Trophoblast cell (in vitro differentiated cells and primary cell): ENCODE results near the gene SKP2.

Experiments used
- DNase-seq, 2 donors: peaks; one replicate each; pipeline ENCODE4 v3.0.0-alpha.2; 2016
- H2AFZ ChIP-seq: 2 replicates; pipeline ENCODE4 v1.6.1; 2013; ENCODE audit warnings: low read length, moderate library complexity, mild to moderate bottlenecking; ENCODE audit not compliant: insufficient read depth, poor library complexity
- H2AK5ac ChIP-seq: 2 replicates; pipeline ENCODE4 v1.6.1; 2013; ENCODE audit warnings: mild to moderate bottlenecking, low read length
- H2BK120ac ChIP-seq: 2 replicates; pipeline ENCODE4 v1.6.1; 2013; ENCODE audit warnings: low read length, mild to moderate bottlenecking, moderate library complexity; ENCODE audit not compliant: insufficient read depth, poor library complexity
- H2BK12ac ChIP-seq: 2 replicates; pipeline ENCODE4 v1.6.1; 2013; ENCODE audit warnings: mild to moderate bottlenecking, low read length, moderate library complexity
- H2BK5ac ChIP-seq: 2 replicates; pipeline ENCODE4 v1.6.1; 2013; ENCODE audit warnings: low read length, low read depth, moderate library complexity, mild to moderate bottlenecking; ENCODE audit not compliant: poor library complexity
- H3K14ac ChIP-seq: 2 replicates; pipeline ENCODE4 v1.6.1; 2013; ENCODE audit warnings: mild to moderate bottlenecking, low read length
- H3K18ac ChIP-seq: 2 replicates; pipeline ENCODE4 v1.6.1; 2013; ENCODE audit warnings: mild to moderate bottlenecking, low read length
- H3K23ac ChIP-seq: 2 replicates; pipeline ENCODE4 v1.6.1; 2013; ENCODE audit warnings: low read length
- H3K27ac ChIP-seq: 2 replicates; pipeline ENCODE4 v1.5.1; 2013; ENCODE audit warnings: low read depth, mild to moderate bottlenecking, inconsistent platforms, low read length, moderate library complexity
- H3K27me3 ChIP-seq: 2 replicates; pipeline ENCODE4 v1.6.1; 2013; ENCODE audit warnings: inconsistent platforms, mild to moderate bottlenecking, low read length, moderate library complexity; ENCODE audit not compliant: insufficient read depth
- H3K36me3 ChIP-seq, 2 experiments: 1 replicate in 1 of 2; 2 replicates in 1 of 2; pipeline ENCODE4 v1.6.1; 2013; ENCODE audit warnings: low read length in 2 of 2, mild to moderate bottlenecking in 2 of 2, moderate library complexity in 1 of 2; ENCODE audit not compliant: insufficient read depth in 2 of 2, control insufficient read depth in 1 of 2
- H3K4ac ChIP-seq: 2 replicates; pipeline ENCODE4 v1.6.1; 2013; ENCODE audit warnings: low read depth, mild to moderate bottlenecking, low read length, moderate library complexity
- H3K4me1 ChIP-seq, 2 experiments: 1 replicate in 1 of 2; 2 replicates in 1 of 2; pipeline ENCODE4 v1.6.1; 2013; ENCODE audit warnings: low read length in 2 of 2, mild to moderate bottlenecking in 2 of 2, moderate library complexity in 1 of 2; ENCODE audit not compliant: insufficient read depth in 2 of 2, control insufficient read depth in 1 of 2
- H3K4me2 ChIP-seq: 2 replicates; pipeline ENCODE4 v1.6.1; 2013; ENCODE audit warnings: inconsistent platforms, mild to moderate bottlenecking, low read length, moderate library complexity
- H3K4me3 ChIP-seq: 2 replicates; pipeline ENCODE4 v1.5.1; 2013; ENCODE audit warnings: mild to moderate bottlenecking, low read depth, low read length, inconsistent platforms
- H3K79me1 ChIP-seq: one replicate; pipeline ENCODE4 v1.6.1; 2013; ENCODE audit warnings: low read length
- H3K79me2 ChIP-seq: 2 replicates; pipeline ENCODE4 v1.6.1; 2013; ENCODE audit warnings: low read length, mild to moderate bottlenecking; ENCODE audit not compliant: control insufficient read depth, insufficient read depth, poor library complexity
- H3K9ac ChIP-seq: 2 replicates; pipeline ENCODE4 v1.6.1; 2013; ENCODE audit warnings: mild to moderate bottlenecking, low read length
- H3K9me3 ChIP-seq: 2 replicates; pipeline ENCODE4 v1.6.1; 2013; ENCODE audit warnings: low read depth, mild to moderate bottlenecking, control low read depth, inconsistent platforms, low read length; ENCODE audit not compliant: insufficient read depth
- H4K12ac ChIP-seq: 2 replicates; pipeline ENCODE4 v1.6.1; 2013; ENCODE audit warnings: low read depth, mild to moderate bottlenecking, low read length, moderate library complexity
- H4K8ac ChIP-seq: 2 replicates; pipeline ENCODE4 v1.6.1; 2013; ENCODE audit warnings: low read depth, mild to moderate bottlenecking, low read length, moderate library complexity
- H4K91ac ChIP-seq: one replicate; pipeline ENCODE4 v1.6.1; 2013; ENCODE audit warnings: low read depth, mild to moderate bottlenecking, low read length, moderate library complexity
- WGBS: extraction: QIAGEN DNeasy Blood & Tissue Kit; methylation state at CpG from one replicate; pipeline ENCODE4 v1.1.7; 2013; ENCODE audit warnings: missing lambda C conversion rate; ENCODE audit not compliant: insufficient read length, insufficient coverage; ENCODE audit errors: extremely low coverage; 5-methylcytosine and 5-hydroxymethylcytosine counted together

Gene SKP2

DNA sequence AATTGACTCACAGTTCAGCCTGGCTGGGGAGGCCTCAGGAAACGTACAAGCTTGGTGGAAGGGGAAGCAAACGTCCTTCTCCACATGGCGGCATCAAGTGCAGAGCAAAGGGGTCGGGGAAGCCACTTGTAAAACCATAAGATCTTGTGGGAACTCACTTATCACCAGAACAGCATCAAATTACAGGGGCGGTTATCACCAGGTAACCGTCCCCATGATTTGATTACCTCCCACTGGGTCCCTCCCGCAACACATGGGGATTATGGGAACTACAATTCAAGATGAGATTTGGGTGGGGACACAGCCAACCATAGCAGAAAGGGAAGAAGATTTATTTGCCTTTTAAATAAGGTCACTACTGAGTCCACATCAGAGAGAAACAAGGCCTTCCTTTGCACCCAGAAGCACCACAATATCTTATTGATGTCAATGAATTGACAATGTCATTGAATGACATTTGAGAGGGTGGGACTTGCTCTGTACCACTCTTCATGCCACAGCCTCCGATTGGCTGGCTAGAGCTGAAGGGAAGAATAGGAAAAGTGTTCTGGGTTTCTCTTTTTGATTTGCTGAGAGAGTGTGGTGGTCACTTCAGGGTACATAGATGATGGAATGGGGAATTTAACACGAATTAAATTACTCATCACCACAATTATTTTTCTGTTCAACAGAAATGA is 11.0 kb downstream of the SKP2 start:
- Histone ChIP-seq H4K12ac (no peak overlapping the region), H2AFZ (no peak overlapping the region), H4K91ac (no peak overlapping the region), H2BK120ac (no peak overlapping the region), H3K4me3 (no peak overlapping the region), H3K9ac (no peak overlapping the region), H3K23ac (no peak overlapping the region), H3K18ac (no peak overlapping the region), H3K4ac (peak overlapping the region; percentile 27), H3K79me2 (peaks cover 15% of the 10 kb centered on the region), H3K14ac (no peak overlapping the region), H3K27me3 (no peaks in the 10 kb centered on the region), H3K4me2 (no peak overlapping the region), H3K36me3 (peaks cover 30 to 55% of the 10 kb centered on the region in 2 experiments), H3K79me1 (peaks cover 8% of the 10 kb centered on the region), H3K9me3 (peaks cover 2% of the 10 kb centered on the region), H2BK12ac (no peak overlapping the region), H4K8ac (no peak overlapping the region), H3K4me1 (peaks cover 12 to 16% of the 10 kb centered on the region in 2 experiments), H2BK5ac (no peak overlapping the region), H2AK5ac (no peak overlapping the region), H3K27ac (no peak overlapping the region)
- WGBS, result no CpG with 5 or more reads among the region's 9 CpGs
- no peak for DNase-seq

- H4K91ac ChIP-seq, result no peak overlapping the region
Observed at GRCh38 chr5:36164461-36164860, 12.6 kb downstream of the SKP2 start.

DNA sequence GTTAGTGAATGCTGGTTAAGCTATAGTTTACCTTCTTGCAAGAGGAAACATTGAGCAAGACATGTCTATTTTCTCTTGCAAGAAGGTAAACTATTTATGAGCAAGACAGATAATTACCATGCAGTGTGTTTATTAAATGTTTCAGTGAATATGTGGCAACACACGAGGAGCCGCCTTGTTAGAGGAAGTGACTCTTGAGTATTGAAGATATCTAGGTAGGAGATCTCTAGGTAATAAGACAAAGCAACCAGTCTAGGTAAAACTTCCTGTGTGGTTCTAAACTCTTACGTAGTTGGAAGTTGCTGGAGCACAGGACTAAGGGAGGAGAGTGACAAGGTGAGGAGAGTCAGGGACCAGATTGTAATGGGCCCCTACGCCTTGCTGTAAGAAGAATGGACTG is 16.8 kb downstream of the SKP2 start:
- H3K79me1 ChIP-seq, result no peaks in the 10 kb centered on the region
- H3K9ac ChIP-seq, result no peak overlapping the region
- H2BK120ac ChIP-seq, result no peak overlapping the region
- H3K4me2 ChIP-seq, result no peak overlapping the region
- H2BK12ac ChIP-seq, result no peak overlapping the region
- H3K79me2 ChIP-seq, result no peaks in the 10 kb centered on the region
- no peak overlapping the region for H2AK5ac ChIP-seq
- peaks cover 22 to 41% of the 10 kb centered on the region in 2 experiments for H3K36me3 ChIP-seq
- H2BK5ac ChIP-seq, result no peak overlapping the region
- H3K14ac ChIP-seq, result no peak overlapping the region
- no CpG with 5 or more reads among the region's 4 CpGs for WGBS
- no peak overlapping the region for H3K18ac ChIP-seq
- H3K4me3 ChIP-seq, result no peak overlapping the region
- H3K4ac ChIP-seq, result no peak overlapping the region
- no peak overlapping the region for H4K8ac ChIP-seq
- H3K27ac ChIP-seq, result no peak overlapping the region
- H2AFZ ChIP-seq, result no peak overlapping the region
- peaks cover 2% of the 10 kb centered on the region for H3K9me3 ChIP-seq
- peak; percentile 83 to 93 for DNase-seq
- peaks cover 2 to 3% of the 10 kb centered on the region in 2 experiments for H3K4me1 ChIP-seq
- no peaks in the 10 kb centered on the region for H3K27me3 ChIP-seq
- no peak overlapping the region for H4K12ac ChIP-seq
- H3K23ac ChIP-seq, result no peak overlapping the region
- H4K91ac ChIP-seq, result no peak overlapping the region

More at GRCh38 chr5:36164461-36164860, 12.6 kb downstream of the SKP2 start:
- Histone ChIP-seq H3K18ac (no peak overlapping the region), H3K9ac (no peak overlapping the region), H3K4me1 (peaks cover 8 to 10% of the 10 kb centered on the region in 2 experiments), H3K79me2 (peaks cover 8% of the 10 kb centered on the region), H3K79me1 (peaks cover 4% of the 10 kb centered on the region), H3K4me2 (no peak overlapping the region), H2AFZ (no peak overlapping the region), H2AK5ac (no peak overlapping the region), H2BK5ac (no peak overlapping the region), H3K9me3 (peaks cover 2% of the 10 kb centered on the region), H3K23ac (no peak overlapping the region), H3K36me3 (peaks cover 29 to 54% of the 10 kb centered on the region in 2 experiments), H3K4me3 (no peak overlapping the region), H4K12ac (no peak overlapping the region), H3K14ac (no peak overlapping the region), H3K4ac (no peak overlapping the region), H3K27me3 (no peaks in the 10 kb centered on the region), H2BK12ac (no peak overlapping the region), H4K8ac (no peak overlapping the region), H2BK120ac (no peak overlapping the region), H3K27ac (no peak overlapping the region)
- peak in 1 of 2 donors; percentile 28 for DNase-seq
- no CpG with 5 or more reads among the region's 4 CpGs for WGBS

- Histone ChIP-seq H3K9ac (no peak overlapping the region), H3K79me1 (no peaks in the 10 kb centered on the region), H3K18ac (no peak overlapping the region), H2BK120ac (no peak overlapping the region), H3K23ac (no peak overlapping the region), H3K4me1 (no peaks in the 10 kb centered on the region), H3K9me3 (no peaks in the 10 kb centered on the region), H3K14ac (no peak overlapping the region), H2BK12ac (no peak overlapping the region), H3K4me2 (no peak overlapping the region), H2BK5ac (no peak overlapping the region), H2AFZ (no peak overlapping the region), H4K91ac (no peak overlapping the region), H3K4me3 (no peak overlapping the region), H4K12ac (no peak overlapping the region), H3K36me3 (peaks cover 16 to 44% of the 10 kb centered on the region in 2 experiments), H3K4ac (no peak overlapping the region), H3K79me2 (no peaks in the 10 kb centered on the region), H2AK5ac (no peak overlapping the region), H3K27ac (no peak overlapping the region), H3K27me3 (no peaks in the 10 kb centered on the region), H4K8ac (no peak overlapping the region)
- no CpG with 5 or more reads among the region's 5 CpGs for WGBS
- no peak for DNase-seq
Observed at GRCh38 chr5:36170832-36171424, 19.0 kb downstream of the SKP2 start.
